ENCODE data around the gene PDE3A. TPM values are rescaled to one million over a fixed set of nuclear protein-coding genes. Genes with fewer than 3 reads are reported as not detected.
A peak's percentile ranks its signal among the peaks of the same experiment; 100 is the strongest.

The PDE3A gene
- polyA plus RNA-seq, 1 donor: 7.9 TPM

DNA sequence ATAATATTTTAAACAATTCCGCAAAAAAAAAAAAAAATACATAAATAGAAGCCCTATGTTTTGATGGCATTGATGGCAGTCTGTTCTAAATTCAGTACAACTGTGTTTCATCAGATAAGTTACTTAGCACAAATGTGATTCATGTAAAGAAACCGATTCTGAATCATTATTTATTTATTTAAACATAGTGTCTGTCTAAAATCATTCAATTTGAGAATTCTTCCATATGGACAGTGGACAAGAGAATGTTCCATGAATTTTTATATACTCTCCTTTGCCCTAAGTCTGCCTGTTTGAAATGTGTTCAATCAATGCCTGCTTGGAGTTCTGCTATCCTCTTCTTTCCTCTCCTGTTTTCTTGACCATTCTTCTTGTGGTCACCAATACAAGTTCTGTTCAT, 126.5 kb downstream of the PDE3A start:
- DNase-seq (ENCODE audit: low read depth): no peak

GRCh38 chr12:20495997-20496396, 127.7 kb downstream of the PDE3A start:
- DNase-seq (ENCODE audit: low read depth): no peak

DNA sequence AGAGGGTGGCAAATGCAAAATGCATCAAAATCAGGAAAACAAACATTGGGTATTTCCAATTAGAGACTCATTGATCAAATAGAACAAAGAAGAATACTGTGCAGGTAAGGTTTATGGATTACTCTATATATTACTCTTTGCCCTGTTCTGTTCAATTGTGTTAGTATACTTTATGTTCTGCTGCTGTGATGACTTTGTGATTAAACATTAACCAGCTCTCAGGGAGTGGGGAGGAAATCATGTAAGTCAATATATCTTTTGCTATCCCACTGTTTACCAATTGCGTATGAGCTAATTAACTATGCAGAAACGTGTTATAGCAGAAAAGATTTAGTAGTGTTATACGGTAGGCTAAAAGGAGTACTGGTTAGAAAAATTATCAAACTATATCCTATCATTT, 129.4 kb downstream of the PDE3A start:
- no peak for DNase-seq (ENCODE audit: low read depth)

GRCh38 chr12:20501958-20502357, 133.6 kb downstream of the PDE3A start:
- no peak for DNase-seq (ENCODE audit: low read depth)

DNA sequence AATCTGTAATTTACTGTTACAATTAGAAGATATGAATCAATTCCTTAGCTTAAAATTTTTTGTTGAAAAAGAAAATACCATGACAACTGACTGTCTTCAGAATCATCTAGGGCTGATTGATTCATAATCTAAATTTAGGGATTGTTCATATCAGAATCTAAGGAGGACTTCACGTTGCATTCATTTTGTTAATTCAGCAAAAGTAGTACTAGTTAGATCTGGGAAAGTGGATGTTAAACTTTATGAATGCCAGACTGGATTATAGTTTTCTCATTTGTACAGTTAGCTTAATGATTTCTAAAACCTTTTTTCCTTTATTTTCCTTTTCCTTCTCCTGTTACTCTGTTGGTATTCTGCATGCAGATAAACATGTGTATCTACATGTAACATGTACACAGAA, 135.5 kb downstream of the PDE3A start:
- DNase-seq (ENCODE audit: low read depth): no peak

- DNase-seq (ENCODE audit: low read depth): no peak
Observed at GRCh38 chr12:20505056-20505455, 136.7 kb downstream of the PDE3A start.

DNA sequence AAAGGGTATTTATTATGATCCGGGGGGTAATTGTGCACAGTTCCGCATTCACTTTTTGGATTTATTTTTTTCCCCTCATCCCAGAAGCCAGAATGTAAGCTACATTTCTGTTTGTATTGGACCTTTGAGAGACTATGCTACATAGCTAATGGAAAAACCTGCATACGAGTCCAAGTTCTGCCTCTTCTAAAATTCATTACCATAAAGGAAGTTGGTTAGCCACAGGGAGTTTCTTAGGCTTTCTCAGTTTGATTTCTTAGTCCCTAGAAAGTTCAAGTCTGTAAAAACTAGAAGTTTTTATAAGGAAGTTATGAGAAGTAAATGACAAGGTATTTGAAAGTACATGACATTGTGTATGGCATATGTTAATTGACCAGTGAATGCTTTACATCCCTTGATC, 138.7 kb downstream of the PDE3A start:
- peak; percentile 49 for DNase-seq (ENCODE audit: low read depth)

DNA sequence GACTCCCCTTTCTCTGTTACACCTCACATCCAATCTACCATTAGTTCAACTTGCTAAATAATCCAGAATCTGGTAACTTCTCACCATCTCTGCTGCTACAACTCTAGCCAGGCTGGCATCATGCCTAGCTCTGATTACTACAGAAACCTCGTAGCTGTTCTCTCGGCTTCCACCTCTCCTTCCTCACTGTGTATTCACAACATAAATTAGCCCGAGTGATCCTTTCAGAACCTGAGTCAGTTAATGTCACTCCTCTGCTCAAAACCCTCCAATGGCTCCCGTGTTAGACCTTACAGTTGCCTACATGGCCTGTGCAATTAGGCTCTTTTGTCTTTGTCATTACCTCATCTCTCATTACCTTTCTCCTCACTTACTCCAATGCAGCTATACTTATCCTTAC, 139.4 kb downstream of the PDE3A start:
- DNase-seq (ENCODE audit: low read depth): no peak

DNA sequence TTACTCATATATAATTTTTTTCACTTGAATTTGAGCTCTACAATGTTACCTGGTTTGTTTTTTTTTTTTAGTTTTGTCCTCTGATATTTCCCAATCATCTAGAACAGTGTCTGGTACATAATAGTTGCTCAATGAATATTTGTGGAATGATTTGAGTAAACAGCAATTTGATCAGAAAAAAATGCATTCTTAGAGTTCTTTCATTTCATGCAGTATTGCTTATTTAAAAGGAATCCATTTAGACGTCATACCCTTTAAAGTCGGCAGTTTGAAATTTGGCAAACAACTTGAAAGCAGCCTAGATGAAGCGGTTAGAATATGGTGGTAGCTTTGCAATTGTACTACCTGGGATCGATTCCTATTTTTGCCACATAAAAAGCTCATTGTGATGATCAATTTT, 140.0 kb downstream of the PDE3A start:
- no peak for DNase-seq (ENCODE audit: low read depth)

GRCh38 chr12:20508962-20509361, 140.6 kb downstream of the PDE3A start:
- DNase-seq (ENCODE audit: low read depth): no peak

GRCh38 chr12:20510811-20511210, 142.5 kb downstream of the PDE3A start:
- no peak for DNase-seq (ENCODE audit: low read depth)

GRCh38 chr12:20513189-20513588, 144.9 kb downstream of the PDE3A start:
- no peak for DNase-seq (ENCODE audit: low read depth)

- no peak for DNase-seq (ENCODE audit: low read depth)
Observed at GRCh38 chr12:20514598-20514997, 146.3 kb downstream of the PDE3A start.

GRCh38 chr12:20520532-20520931, 152.2 kb downstream of the PDE3A start:
- peak; percentile 40 for DNase-seq (ENCODE audit: low read depth)

DNA sequence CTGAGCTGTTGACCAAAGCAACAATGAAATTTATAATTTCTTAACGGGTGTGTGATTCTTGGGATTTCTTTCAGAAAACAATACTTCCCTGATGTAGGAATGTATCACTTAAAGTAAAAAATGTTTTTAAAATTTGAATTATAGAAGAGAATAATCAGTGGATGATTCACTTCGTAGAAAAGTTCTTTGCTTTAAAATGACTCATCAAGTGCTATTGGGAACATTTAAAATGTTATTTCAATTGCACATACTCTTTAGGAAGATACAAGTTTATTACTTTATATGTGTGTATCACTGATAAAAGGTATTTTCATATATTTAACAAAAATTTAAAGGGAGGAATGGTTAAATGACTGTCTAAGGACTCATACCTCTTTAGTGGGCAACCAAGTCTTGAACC, 155.3 kb downstream of the PDE3A start:
- DNase-seq (ENCODE audit: low read depth): no peak

DNA sequence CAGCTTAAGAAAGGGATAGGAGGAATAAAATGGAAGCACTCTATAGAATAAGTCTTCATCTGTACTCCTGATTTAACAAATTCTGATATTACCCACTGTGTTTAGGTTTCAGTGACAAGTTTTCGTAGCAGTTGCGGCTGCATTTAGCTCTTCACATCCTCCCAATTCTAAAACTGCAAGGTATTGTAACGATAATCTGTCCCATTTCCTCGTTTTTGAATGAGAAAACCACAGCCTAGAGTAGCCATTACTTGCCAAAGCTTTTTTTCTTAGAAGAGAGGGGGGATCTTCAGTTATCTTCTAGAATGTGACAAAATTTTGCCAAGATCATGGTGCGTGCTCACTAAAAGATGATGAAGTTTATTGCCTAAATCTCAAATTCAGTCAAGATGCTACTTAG, 155.8 kb downstream of the PDE3A start:
- DNase-seq (ENCODE audit: low read depth): no peak

GRCh38 chr12:20525064-20525610, 156.8 kb downstream of the PDE3A start:
- DNase-seq (ENCODE audit: low read depth): no peak

GRCh38 chr12:20527417-20528163, 159.3 kb downstream of the PDE3A start:
- DNase-seq (ENCODE audit: low read depth): no peak

- DNase-seq (ENCODE audit: low read depth): no peak
Observed at GRCh38 chr12:20528208-20528607, 159.9 kb downstream of the PDE3A start.

DNA sequence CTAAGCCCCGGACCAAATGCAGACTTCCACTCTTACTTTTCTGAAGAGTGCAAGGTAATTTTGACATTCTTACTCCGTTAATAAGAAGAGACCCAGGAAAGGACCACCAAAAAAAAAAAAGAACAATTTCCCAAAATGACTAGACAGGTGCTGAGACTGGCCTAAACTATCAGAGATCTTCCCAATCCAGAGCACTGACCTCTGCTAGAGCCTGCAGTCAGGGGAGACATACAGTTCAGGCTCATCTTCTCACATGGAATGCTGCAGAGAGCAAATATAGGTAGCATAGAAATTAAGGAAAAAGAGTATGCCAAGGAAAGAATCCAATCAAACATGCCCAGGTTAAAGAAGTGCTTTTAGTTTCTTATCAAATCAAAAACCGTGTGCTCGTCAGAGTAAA, 177.9 kb downstream of the PDE3A start:
- no peak for DNase-seq (ENCODE audit: low read depth)

- peak; percentile 82 for DNase-seq (ENCODE audit: low read depth)
Observed at GRCh38 chr12:20547816-20548575, 179.7 kb downstream of the PDE3A start.

- no peak for DNase-seq (ENCODE audit: low read depth)
Observed at GRCh38 chr12:20548611-20549010, 180.3 kb downstream of the PDE3A start.

DNA sequence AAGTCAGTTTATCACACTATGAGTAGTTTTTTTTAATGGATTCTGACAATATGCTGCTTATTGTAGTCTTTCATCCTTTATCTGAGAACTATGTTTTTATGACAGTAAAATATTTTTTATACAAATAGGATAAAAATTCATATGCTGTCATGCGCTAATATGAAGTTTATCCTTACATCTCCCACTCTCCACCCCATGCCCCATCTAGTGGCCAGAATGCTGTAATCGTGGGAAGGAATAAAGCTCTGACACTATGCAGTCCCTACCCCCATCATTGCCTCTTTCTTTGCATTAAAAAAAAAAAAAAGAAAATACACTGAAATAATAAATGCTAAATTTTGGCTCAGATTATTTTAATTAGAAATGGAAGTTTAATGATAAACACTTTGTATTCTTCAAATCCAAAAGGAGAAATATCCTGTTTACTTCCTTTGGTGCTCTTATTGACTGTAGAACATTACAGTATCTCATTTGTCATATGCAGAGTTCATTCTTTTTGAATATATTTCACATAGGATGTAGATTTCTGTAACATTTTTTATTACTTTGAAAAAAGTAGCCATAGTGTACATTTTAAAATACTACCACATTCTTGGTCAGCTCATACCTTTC, 180.9 kb downstream of the PDE3A start:
- no peak for DNase-seq (ENCODE audit: low read depth)
